ENCODE data around the gene LPP.

LPP gene

GRCh38 chr3:188544012-188544411, 390.1 kb downstream of the LPP start:
- Histone ChIP-seq H3K4me1 (ENCODE audit: control insufficient read depth, insufficient read depth, low read length, poor library complexity, severe bottlenecking) (peaks cover 17% of the 10 kb centered on the region), H3K4me3 (ENCODE audit: extremely low read depth, insufficient read depth, low read length, poor library complexity, severe bottlenecking) (no peak overlapping the region), H3K9me3 (ENCODE audit: control insufficient read depth, low read length) (no peaks in the 10 kb centered on the region), H3K36me3 (ENCODE audit: control insufficient read depth, insufficient read depth, low read length) (peaks cover 12% of the 10 kb centered on the region), H3K27ac (ENCODE audit: low read depth, low read length, severe bottlenecking) (no peak overlapping the region)

- Histone ChIP-seq H3K4me1 (ENCODE audit: control insufficient read depth, insufficient read depth, low read length, poor library complexity, severe bottlenecking) (peaks cover 17% of the 10 kb centered on the region), H3K36me3 (ENCODE audit: control insufficient read depth, insufficient read depth, low read length) (peaks cover 12% of the 10 kb centered on the region), H3K27ac (ENCODE audit: low read depth, low read length, severe bottlenecking) (peak overlapping the region; percentile 79), H3K4me3 (ENCODE audit: extremely low read depth, insufficient read depth, low read length, poor library complexity, severe bottlenecking) (no peak overlapping the region), H3K9me3 (ENCODE audit: control insufficient read depth, low read length) (no peaks in the 10 kb centered on the region)
- WGBS, 2 experiments (ENCODE audit: insufficient coverage in 2 of 2): 97 to 100% methylated on average over 2 to 3 of the region's 6 CpGs
Observed at GRCh38 chr3:188546835-188547670, 393.1 kb downstream of the LPP start.

GRCh38 chr3:188553569-188553968, 399.6 kb downstream of the LPP start:
- Histone ChIP-seq H3K27ac (ENCODE audit: low read depth, low read length, severe bottlenecking) (no peak overlapping the region), H3K4me3 (ENCODE audit: extremely low read depth, insufficient read depth, low read length, poor library complexity, severe bottlenecking) (no peak overlapping the region), H3K9me3 (ENCODE audit: control insufficient read depth, low read length) (no peaks in the 10 kb centered on the region), H3K36me3 (ENCODE audit: control insufficient read depth, insufficient read depth, low read length) (peaks cover 7% of the 10 kb centered on the region), H3K4me1 (ENCODE audit: control insufficient read depth, insufficient read depth, low read length, poor library complexity, severe bottlenecking) (peaks cover 14% of the 10 kb centered on the region)
- 100% methylated on average over 2 to 3 of the region's 3 CpGs for WGBS, 2 experiments (ENCODE audit: insufficient coverage in 2 of 2)

- Histone ChIP-seq H3K4me3 (ENCODE audit: extremely low read depth, insufficient read depth, low read length, poor library complexity, severe bottlenecking) (no peak overlapping the region), H3K4me1 (ENCODE audit: control insufficient read depth, insufficient read depth, low read length, poor library complexity, severe bottlenecking) (peaks cover 17% of the 10 kb centered on the region), H3K36me3 (ENCODE audit: control insufficient read depth, insufficient read depth, low read length) (peaks cover 5% of the 10 kb centered on the region), H3K9me3 (ENCODE audit: control insufficient read depth, low read length) (no peaks in the 10 kb centered on the region), H3K27ac (ENCODE audit: low read depth, low read length, severe bottlenecking) (no peak overlapping the region)
- WGBS, 2 experiments (ENCODE audit: insufficient coverage in 2 of 2): 100% methylated on average over 1 of the region's 1 CpG; no CpG with 5 or more reads in 1 of the 2 experiments
Observed at GRCh38 chr3:188554404-188554803, 400.4 kb downstream of the LPP start.

- Histone ChIP-seq H3K9me3 (ENCODE audit: control insufficient read depth, low read length) (no peaks in the 10 kb centered on the region), H3K4me3 (ENCODE audit: extremely low read depth, insufficient read depth, low read length, poor library complexity, severe bottlenecking) (no peak overlapping the region), H3K4me1 (ENCODE audit: control insufficient read depth, insufficient read depth, low read length, poor library complexity, severe bottlenecking) (peaks cover 16% of the 10 kb centered on the region), H3K36me3 (ENCODE audit: control insufficient read depth, insufficient read depth, low read length) (peaks cover 7% of the 10 kb centered on the region), H3K27ac (ENCODE audit: low read depth, low read length, severe bottlenecking) (no peak overlapping the region)
- 100% methylated on average over 2 of the region's 3 CpGs; no CpG with 5 or more reads in 1 of the 2 experiments for WGBS, 2 experiments (ENCODE audit: insufficient coverage in 2 of 2)
Observed at GRCh38 chr3:188557235-188557634, 403.3 kb downstream of the LPP start.

GRCh38 chr3:188558343-188559071, 404.6 kb downstream of the LPP start:
- no peak overlapping the region for H3K4me3 ChIP-seq (ENCODE audit: extremely low read depth, insufficient read depth, low read length, poor library complexity, severe bottlenecking)
- H3K4me1 ChIP-seq (ENCODE audit: control insufficient read depth, insufficient read depth, low read length, poor library complexity, severe bottlenecking): peaks cover 10% of the 10 kb centered on the region
- peaks cover 7% of the 10 kb centered on the region for H3K36me3 ChIP-seq (ENCODE audit: control insufficient read depth, insufficient read depth, low read length)
- H3K9me3 ChIP-seq (ENCODE audit: control insufficient read depth, low read length): no peaks in the 10 kb centered on the region
- 89 to 100% methylated on average over 3 of the region's 5 CpGs for WGBS, 2 experiments (ENCODE audit: insufficient coverage in 2 of 2)
- H3K27ac ChIP-seq (ENCODE audit: low read depth, low read length, severe bottlenecking): no peak overlapping the region

GRCh38 chr3:188559072-188559429, 405.1 kb downstream of the LPP start:
- no peak overlapping the region for H3K27ac ChIP-seq (ENCODE audit: low read depth, low read length, severe bottlenecking)
- no peak overlapping the region for H3K4me3 ChIP-seq (ENCODE audit: extremely low read depth, insufficient read depth, low read length, poor library complexity, severe bottlenecking)
- H3K36me3 ChIP-seq (ENCODE audit: control insufficient read depth, insufficient read depth, low read length): peaks cover 7% of the 10 kb centered on the region
- WGBS, 2 experiments (ENCODE audit: insufficient coverage in 2 of 2): 100% methylated on average over 1 of the region's 2 CpGs; no CpG with 5 or more reads in 1 of the 2 experiments
- H3K9me3 ChIP-seq (ENCODE audit: control insufficient read depth, low read length): no peaks in the 10 kb centered on the region
- peaks cover 5% of the 10 kb centered on the region for H3K4me1 ChIP-seq (ENCODE audit: control insufficient read depth, insufficient read depth, low read length, poor library complexity, severe bottlenecking)

- no peaks in the 10 kb centered on the region for H3K9me3 ChIP-seq (ENCODE audit: control insufficient read depth, low read length)
- H3K27ac ChIP-seq (ENCODE audit: low read depth, low read length, severe bottlenecking): no peak overlapping the region
- peaks cover 4% of the 10 kb centered on the region for H3K4me1 ChIP-seq (ENCODE audit: control insufficient read depth, insufficient read depth, low read length, poor library complexity, severe bottlenecking)
- peaks cover 7% of the 10 kb centered on the region for H3K36me3 ChIP-seq (ENCODE audit: control insufficient read depth, insufficient read depth, low read length)
- WGBS, 2 experiments (ENCODE audit: insufficient coverage in 2 of 2): 83% methylated on average over 1 of the region's 2 CpGs; no CpG with 5 or more reads in 1 of the 2 experiments
- H3K4me3 ChIP-seq (ENCODE audit: extremely low read depth, insufficient read depth, low read length, poor library complexity, severe bottlenecking): no peak overlapping the region
Observed at GRCh38 chr3:188559856-188560255, 405.9 kb downstream of the LPP start.

- Histone ChIP-seq H3K4me1 (ENCODE audit: control insufficient read depth, insufficient read depth, low read length, poor library complexity, severe bottlenecking) (peaks cover 4% of the 10 kb centered on the region), H3K36me3 (ENCODE audit: control insufficient read depth, insufficient read depth, low read length) (peaks cover 7% of the 10 kb centered on the region), H3K27ac (ENCODE audit: low read depth, low read length, severe bottlenecking) (no peak overlapping the region), H3K4me3 (ENCODE audit: extremely low read depth, insufficient read depth, low read length, poor library complexity, severe bottlenecking) (no peak overlapping the region), H3K9me3 (ENCODE audit: control insufficient read depth, low read length) (no peaks in the 10 kb centered on the region)
- 86 to 100% methylated on average over 1 to 2 of the region's 2 CpGs for WGBS, 2 experiments (ENCODE audit: insufficient coverage in 2 of 2)
Observed at GRCh38 chr3:188562144-188562543, 408.2 kb downstream of the LPP start.

GRCh38 chr3:188567478-188568195, 413.7 kb downstream of the LPP start:
- WGBS, 2 experiments (ENCODE audit: insufficient coverage in 2 of 2): 86% methylated on average over 1 of the region's 3 CpGs

More at GRCh38 chr3:188567478-188568195, 413.7 kb downstream of the LPP start:
- Histone ChIP-seq H3K4me3 (ENCODE audit: extremely low read depth, insufficient read depth, low read length, poor library complexity, severe bottlenecking) (no peak overlapping the region), H3K27ac (ENCODE audit: low read depth, low read length, severe bottlenecking) (no peak overlapping the region), H3K4me1 (ENCODE audit: control insufficient read depth, insufficient read depth, low read length, poor library complexity, severe bottlenecking) (peaks cover 7% of the 10 kb centered on the region), H3K9me3 (ENCODE audit: control insufficient read depth, low read length) (no peaks in the 10 kb centered on the region), H3K36me3 (ENCODE audit: control insufficient read depth, insufficient read depth, low read length) (no peaks in the 10 kb centered on the region)

Data from mesodermal cell (in vitro differentiated cells).